GM12864 (cell line): ENCODE measurements around the gene PPP1R10.

Experiments
- DNase-seq: peaks from one replicate; pipeline ENCODE4 v3.0.0-alpha.2; 2011; ENCODE audit warnings: low read depth
- H3K4me3 ChIP-seq: 2 replicates; pipeline ENCODE4 v1.5.1; 2011; ENCODE audit warnings: mild to moderate bottlenecking, low read depth, low read length, control low read depth
- TF ChIP-seq, protein P1 (sequence below): IDR thresholded peaks from 2 replicates; pipeline ENCODE4 v1.5.1; 2011; ENCODE audit warnings: low read depth, mild to moderate bottlenecking, moderate library complexity, low read length, control low read depth, inconsistent platforms; ENCODE audit errors: missing control alignments

Gene PPP1R10

DNA sequence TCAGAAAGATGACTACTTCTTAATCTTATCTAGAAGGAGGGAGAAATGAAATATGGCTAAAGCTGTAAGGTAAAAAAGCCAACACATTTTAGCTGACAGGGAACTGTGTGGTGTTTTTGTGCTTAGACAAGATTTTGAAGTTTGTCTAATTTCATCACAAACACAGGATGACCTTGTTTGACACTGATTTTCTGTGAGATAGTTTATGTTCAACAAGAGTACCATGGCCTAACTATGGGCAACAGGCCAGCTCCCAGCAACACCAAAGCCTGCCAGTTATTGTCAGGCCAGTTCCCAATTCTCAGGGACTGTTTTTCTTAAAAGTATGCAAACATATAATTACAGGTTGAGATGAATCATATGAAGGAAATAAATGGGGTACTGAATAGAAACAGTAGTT lies 51.3 kb downstream of the PPP1R10 start:
- TF ChIP-seq, protein P1, sequence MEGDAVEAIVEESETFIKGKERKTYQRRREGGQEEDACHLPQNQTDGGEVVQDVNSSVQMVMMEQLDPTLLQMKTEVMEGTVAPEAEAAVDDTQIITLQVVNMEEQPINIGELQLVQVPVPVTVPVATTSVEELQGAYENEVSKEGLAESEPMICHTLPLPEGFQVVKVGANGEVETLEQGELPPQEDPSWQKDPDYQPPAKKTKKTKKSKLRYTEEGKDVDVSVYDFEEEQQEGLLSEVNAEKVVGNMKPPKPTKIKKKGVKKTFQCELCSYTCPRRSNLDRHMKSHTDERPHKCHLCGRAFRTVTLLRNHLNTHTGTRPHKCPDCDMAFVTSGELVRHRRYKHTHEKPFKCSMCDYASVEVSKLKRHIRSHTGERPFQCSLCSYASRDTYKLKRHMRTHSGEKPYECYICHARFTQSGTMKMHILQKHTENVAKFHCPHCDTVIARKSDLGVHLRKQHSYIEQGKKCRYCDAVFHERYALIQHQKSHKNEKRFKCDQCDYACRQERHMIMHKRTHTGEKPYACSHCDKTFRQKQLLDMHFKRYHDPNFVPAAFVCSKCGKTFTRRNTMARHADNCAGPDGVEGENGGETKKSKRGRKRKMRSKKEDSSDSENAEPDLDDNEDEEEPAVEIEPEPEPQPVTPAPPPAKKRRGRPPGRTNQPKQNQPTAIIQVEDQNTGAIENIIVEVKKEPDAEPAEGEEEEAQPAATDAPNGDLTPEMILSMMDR, result no peak
- DNase-seq, result no peak
- no peak overlapping the region for H3K4me3 ChIP-seq

DNA sequence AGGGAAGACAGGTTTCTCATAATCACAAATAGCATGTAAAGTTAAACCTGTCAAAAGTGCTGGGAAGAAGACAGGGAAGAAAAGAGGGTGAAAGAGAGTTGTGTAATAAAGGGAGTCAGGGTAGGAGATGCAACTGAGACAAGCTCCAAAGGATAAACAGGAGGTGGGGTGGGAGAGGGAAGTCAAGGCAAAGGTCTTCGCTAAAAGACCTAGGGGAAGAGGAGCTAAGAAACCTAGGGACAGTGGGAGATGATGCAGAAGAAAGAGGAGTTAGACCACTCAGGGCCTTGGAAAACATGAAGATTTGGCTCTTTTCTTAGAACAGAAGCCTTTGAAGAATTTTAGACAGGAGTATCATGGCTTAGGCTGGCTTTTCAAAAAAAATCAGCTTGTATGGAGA lies 52.9 kb downstream of the PPP1R10 start:
- TF ChIP-seq, protein P1, result no peak
- no peak for DNase-seq
- no peak overlapping the region for H3K4me3 ChIP-seq

DNA sequence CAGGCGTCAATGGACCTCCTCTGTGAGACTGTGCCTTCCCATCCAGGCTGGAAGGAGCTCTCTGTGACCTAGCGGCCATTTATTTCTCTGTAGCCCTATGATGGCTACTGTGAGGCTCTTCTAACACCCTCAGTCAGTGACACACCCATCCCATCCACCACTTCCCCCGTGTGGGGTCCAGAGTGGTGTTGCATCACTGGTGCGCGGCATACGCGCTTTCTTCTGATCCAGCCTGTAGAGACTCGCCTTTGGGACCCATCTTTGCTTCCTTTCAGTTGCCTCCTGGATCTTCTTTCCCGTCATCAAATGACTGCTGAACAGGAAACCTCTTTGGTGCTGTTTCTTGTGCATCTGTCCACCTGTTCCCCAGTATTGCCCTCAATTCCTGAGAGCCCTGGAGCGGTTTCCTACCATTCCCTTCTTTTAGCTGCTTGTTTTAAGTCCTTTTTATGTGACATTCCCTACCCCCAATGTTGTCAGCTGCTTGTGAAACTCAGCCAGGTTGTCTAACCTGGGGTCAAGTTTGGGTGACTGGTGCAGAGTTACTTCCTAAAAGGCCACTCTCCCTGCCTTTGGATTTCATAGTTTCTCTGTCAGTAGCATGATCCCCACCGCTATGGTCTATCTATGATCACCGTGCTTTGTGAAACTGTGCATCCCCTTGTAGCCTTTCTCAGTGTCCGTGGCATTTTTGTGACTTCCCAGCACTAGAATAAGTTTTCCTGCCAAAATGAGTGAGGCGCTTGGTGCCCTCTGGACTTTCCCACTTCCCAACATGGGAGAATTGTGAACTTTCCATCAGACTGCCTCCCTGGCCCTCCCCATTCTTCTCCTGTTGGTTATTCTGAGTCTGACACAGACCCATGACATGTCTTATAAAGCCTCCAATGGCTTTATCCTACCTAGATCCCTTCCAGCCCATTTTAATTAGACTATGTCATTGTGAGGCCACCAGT lies 54.3 kb downstream of the PPP1R10 start:
- TF ChIP-seq, protein P1, result no peak
- DNase-seq, result no peak
- no peak overlapping the region for H3K4me3 ChIP-seq

DNA sequence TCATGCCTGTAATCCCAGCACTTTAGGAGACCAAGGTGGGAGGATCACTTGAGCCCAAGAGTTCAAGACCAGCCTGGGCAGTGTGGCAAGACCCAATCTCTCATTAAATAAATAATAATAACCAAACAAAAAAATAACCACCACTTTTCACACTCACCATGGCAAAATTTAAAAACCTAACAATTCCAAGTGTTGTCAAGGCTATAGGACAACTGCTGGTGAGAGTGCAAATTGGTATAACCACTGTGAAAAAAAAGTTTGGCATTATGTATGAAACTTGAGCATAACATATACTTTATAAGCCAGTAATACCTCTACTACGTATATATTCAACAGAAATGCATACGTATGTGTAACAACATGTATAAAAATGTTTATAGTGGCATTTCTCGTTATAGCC lies 56.1 kb downstream of the PPP1R10 start:
- TF ChIP-seq, protein P1, result no peak
- DNase-seq, result no peak
- H3K4me3 ChIP-seq, result no peak overlapping the region

DNA sequence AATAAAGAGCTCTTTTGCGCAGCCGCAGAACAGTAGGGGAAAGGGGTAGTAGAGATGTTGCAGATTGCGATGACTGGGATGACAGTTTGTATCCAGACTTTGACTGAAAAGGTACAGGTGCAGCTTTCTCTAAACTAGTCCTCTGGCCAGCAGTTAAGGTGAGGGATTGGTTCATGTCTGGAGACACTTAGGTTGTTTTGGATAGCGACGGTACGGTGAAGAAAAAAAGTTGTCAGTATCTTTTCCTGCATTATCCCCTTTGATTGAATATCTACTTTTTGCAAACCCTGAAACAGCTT lies 59.4 kb downstream of the PPP1R10 start:
- no peak for DNase-seq
- H3K4me3 ChIP-seq, result peak overlapping the region; percentile 96
- TF ChIP-seq, protein P1, result no peak

DNA sequence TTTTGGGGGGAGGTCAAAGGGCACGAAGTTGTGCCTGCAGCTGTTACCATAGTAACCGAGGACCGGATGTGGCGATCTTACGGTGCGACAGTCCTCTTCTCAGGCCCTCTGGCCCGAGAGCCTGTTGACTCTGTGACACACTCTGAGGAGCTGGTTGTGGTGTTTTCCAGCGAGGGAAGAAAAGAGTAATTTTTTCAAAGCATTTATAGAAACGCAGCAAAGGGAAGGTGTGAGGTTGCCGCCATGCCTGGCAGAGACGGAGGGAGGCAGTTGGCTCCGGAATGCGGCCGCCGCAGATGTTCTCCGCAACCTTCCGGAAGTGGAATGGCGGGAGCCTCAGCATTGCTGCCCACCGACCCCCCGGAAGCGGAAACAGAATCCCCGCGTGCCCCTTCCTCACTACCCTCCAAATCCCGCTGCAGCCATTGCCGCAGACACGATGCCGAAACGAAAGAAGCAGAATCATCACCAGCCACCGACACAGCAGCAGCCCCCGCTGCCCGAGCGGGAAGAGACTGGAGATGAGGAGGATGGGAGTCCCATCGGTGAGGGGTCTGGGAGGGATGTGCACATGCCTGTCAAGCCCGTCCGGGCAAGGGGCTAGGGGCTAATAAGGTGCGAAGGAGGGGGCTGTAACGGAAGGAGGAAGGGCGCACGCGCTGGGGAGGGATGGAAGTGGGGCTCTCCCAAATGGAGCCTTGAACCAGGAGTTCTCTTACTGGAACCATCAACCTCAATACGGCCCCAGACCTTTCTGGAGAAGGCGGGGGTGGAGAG lies 59.9 kb downstream of the PPP1R10 start, which contains the start of gene PRR3:
Gene PRR3 (plus strand): TSS at position 390 of the 777 bp plus-strand sequence. CDS start 50 bp downstream, at position 440.
- peak; percentile 94 for DNase-seq
- peak within 1 kb of the TSS; percentile 96 for H3K4me3 ChIP-seq
- TF ChIP-seq, protein P1, result no peak
